Liver (tissue), 9 donors: ENCODE results near the gene FAM98B. TPM values are rescaled to one million over a fixed set of nuclear protein-coding genes. Genes with fewer than 3 reads are reported as not detected.

Experiments
- DNase-seq: peaks from one replicate; pipeline ENCODE4 v3.0.0-alpha.2; 2017; ENCODE audit warnings: low spot score
- H3K27ac ChIP-seq, 2 donors: one replicate each; pipeline ENCODE4 v1.7.0; 2013; ENCODE audit warnings: inconsistent platforms in 2 of 2, low read length in 2 of 2, control low read depth in 1 of 2, low read depth in 1 of 2, mild to moderate bottlenecking in 1 of 2
- H3K27me3 ChIP-seq, 4 donors: one replicate each; pipeline versions ENCODE4 v1.6.1 to v1.7.0; 2013; ENCODE audit warnings: low read length in 3 of 4, inconsistent platforms in 1 of 4, mild to moderate bottlenecking in 1 of 4, moderate library complexity in 1 of 4; ENCODE audit not compliant: control insufficient read depth in 4 of 4, insufficient read depth in 4 of 4
- H3K36me3 ChIP-seq, 4 donors: one replicate each; pipeline versions ENCODE4 v1.6.1 to v1.7.0; 2013; ENCODE audit warnings: low read length in 3 of 4, mild to moderate bottlenecking in 3 of 4, low read depth in 1 of 4, moderate library complexity in 1 of 4; ENCODE audit not compliant: control insufficient read depth in 4 of 4, insufficient read depth in 3 of 4
- H3K4me1 ChIP-seq, 4 donors: one replicate each; pipeline versions ENCODE4 v1.6.1 to v1.7.0; 2013; ENCODE audit warnings: low read length in 3 of 4, mild to moderate bottlenecking in 3 of 4, moderate library complexity in 1 of 4; ENCODE audit not compliant: control insufficient read depth in 4 of 4, insufficient read depth in 4 of 4
- H3K4me3 ChIP-seq, 3 donors: one replicate each; pipeline versions ENCODE4 v1.6.1 to v1.7.0; 2013; ENCODE audit warnings: low read length in 3 of 3, control low read depth in 1 of 3, low read depth in 1 of 3, mild to moderate bottlenecking in 1 of 3
- H3K9ac ChIP-seq, 2 donors: one replicate each; pipeline ENCODE4 v1.7.0; 2013; ENCODE audit warnings: low read length in 2 of 2, mild to moderate bottlenecking in 2 of 2, moderate library complexity in 2 of 2, control low read depth in 1 of 2, low read depth in 1 of 2
- H3K9me3 ChIP-seq, 4 donors: one replicate each; pipeline versions ENCODE4 v1.6.1 to v1.7.0; 2013; ENCODE audit warnings: low read length in 3 of 4; ENCODE audit not compliant: control insufficient read depth in 4 of 4
- EGR1 ChIP-seq, 2 donors: IDR thresholded peaks; 2 replicates each; pipeline ENCODE4 v1.6.1; 2016 to 2018; ENCODE audit warnings: antibody characterized with exemption in 2 of 2, low read depth in 2 of 2
- FOXA1 ChIP-seq: IDR thresholded peaks from 2 replicates; pipeline ENCODE4 v1.6.1; 2016; ENCODE audit warnings: antibody characterized with exemption
- FOXA2 ChIP-seq: IDR thresholded peaks from 2 replicates; pipeline ENCODE4 v1.6.1; 2016; ENCODE audit warnings: antibody characterized with exemption
- GABPA ChIP-seq, 2 donors: IDR thresholded peaks in 1 of 2; conservative IDR thresholded peaks in 1 of 2; 2 replicates each; pipeline ENCODE4 v1.6.1; 2016; ENCODE audit warnings: antibody characterized with exemption in 2 of 2, mild to moderate bottlenecking in 1 of 2, moderate library complexity in 1 of 2
- HNF4A ChIP-seq, 2 donors: conservative IDR thresholded peaks; 2 replicates each; pipeline ENCODE4 v1.6.1; 2016; ENCODE audit warnings: antibody characterized with exemption in 2 of 2, mild to moderate bottlenecking in 2 of 2
- HNF4G ChIP-seq: IDR thresholded peaks from 2 replicates; pipeline ENCODE4 v1.6.1; 2016; ENCODE audit warnings: antibody characterized with exemption
- JUND ChIP-seq, 2 donors: IDR thresholded peaks; 2 replicates each; pipeline ENCODE4 v1.6.1; 2016; ENCODE audit warnings: antibody characterized with exemption in 2 of 2
- MAX ChIP-seq: IDR thresholded peaks from 2 replicates; pipeline ENCODE4 v1.6.1; 2016; ENCODE audit warnings: antibody characterized with exemption
- NR2F2 ChIP-seq: IDR thresholded peaks from 2 replicates; pipeline ENCODE4 v1.6.1; 2016; ENCODE audit warnings: antibody characterized with exemption
- RAD21 ChIP-seq, 2 donors: IDR thresholded peaks; 2 replicates each; pipeline ENCODE4 v1.6.1; 2016; ENCODE audit warnings: antibody characterized with exemption in 2 of 2, mild to moderate bottlenecking in 2 of 2
- REST ChIP-seq: IDR thresholded peaks from 2 replicates; pipeline ENCODE4 v1.6.1; 2016; ENCODE audit warnings: antibody characterized with exemption, mild to moderate bottlenecking
- RXRA ChIP-seq, 2 donors: IDR thresholded peaks; 2 replicates each; pipeline ENCODE4 v1.6.1; 2017 to 2018; ENCODE audit warnings: antibody characterized with exemption in 2 of 2, mild to moderate bottlenecking in 1 of 2
- SP1 ChIP-seq: IDR thresholded peaks from 2 replicates; pipeline ENCODE4 v1.6.1; 2018; ENCODE audit warnings: antibody characterized with exemption, mild to moderate bottlenecking
- TAF1 ChIP-seq: conservative IDR thresholded peaks from 2 replicates; pipeline ENCODE4 v1.6.1; 2016; ENCODE audit warnings: antibody characterized with exemption, mild to moderate bottlenecking
- YY1 ChIP-seq: IDR thresholded peaks from 2 replicates; pipeline ENCODE4 v1.6.1; 2016; ENCODE audit warnings: antibody characterized with exemption, mild to moderate bottlenecking
- ZBTB33 ChIP-seq: IDR thresholded peaks from 2 replicates; pipeline ENCODE4 v1.6.1; 2016; ENCODE audit warnings: antibody characterized with exemption
- WGBS: extraction: QIAGEN DNeasy Blood & Tissue Kit; methylation state at CpG from one replicate; pipeline ENCODE4 v1.1.7; 2013; 5-methylcytosine and 5-hydroxymethylcytosine counted together
- polyA plus RNA-seq, 2 donors: library from polyadenylated mRNA; stranded (reverse) in 1 of 2; unstranded in 1 of 2; fragments of 200-250 nt in 1 of 2; fragments of >200 nt in 1 of 2; fragmentation: Nextera tagmentation in 1 of 2; extraction: Ambion mirVana in 1 of 2; gene quantifications; one replicate each; pipeline versions ENCODE4 v1.2.1 to v1.2.3, GENCODE V29; 2013 to 2015
- total RNA-seq, 2 donors: library from RNA; depleted of rRNA; stranded (reverse); fragments of >200 nt; gene quantifications; one replicate each; pipeline ENCODE4 v1.2.3, GENCODE V29; 2014
- TF ChIP-seq, protein P1 (sequence below): fragments of 150-350 bp; IDR thresholded peaks from 2 replicates; pipeline ENCODE4 v1.5.1; 2017; ENCODE audit warnings: improper control_type of control experiment, low read depth, low read length; ENCODE audit not compliant: missing input control
- TF ChIP-seq, protein P2 (sequence below): IDR thresholded peaks from 2 replicates; pipeline ENCODE4 v1.6.1; 2016; ENCODE audit warnings: antibody characterized with exemption
- donor health status: healthy.
- donor health status: healthy.
- donor health status: healthy.
- donor health status: healthy.
- donor health status: healthy.

Gene FAM98B
- total and polyA plus RNA-seq, 4 donors, result 1.5 to 12.2 (median 4.3) TPM

DNA sequence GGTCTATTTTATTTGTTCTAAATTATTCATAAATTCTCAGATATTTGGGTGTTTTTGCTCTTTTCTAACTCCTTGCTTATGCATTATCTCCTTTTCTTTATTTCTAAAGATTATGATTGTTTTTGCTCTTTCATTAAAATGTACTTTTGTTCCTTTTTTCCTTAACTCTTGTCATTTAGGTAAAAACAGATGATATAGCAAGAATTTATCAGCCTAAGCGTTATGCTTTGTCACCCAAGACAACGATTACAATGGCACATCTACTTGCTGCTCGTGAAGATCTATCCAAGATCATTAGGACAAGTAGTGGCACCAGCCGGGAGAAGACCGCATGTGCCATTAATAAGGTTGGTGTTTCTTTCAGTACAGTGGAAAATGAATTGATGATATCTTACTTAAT, 27.2 kb downstream of the FAM98B start:
- no peaks in the 10 kb centered on the region for H3K9me3 ChIP-seq
- H3K4me1 ChIP-seq, result no peaks in the 10 kb centered on the region
- H3K9ac ChIP-seq, result no peak overlapping the region
- TF ChIP-seq RXRA (IDR thresholded peaks at IDR 0.05), result no peak
- H3K27me3 ChIP-seq, result no peaks in the 10 kb centered on the region
- WGBS, result 95% methylated on average over 5 of the region's 5 CpGs
- DNase-seq, result no peak
- no peak overlapping the region for H3K27ac ChIP-seq
- peaks cover 0 to 22% (median 7%) of the 10 kb centered on the region in 4 donors for H3K36me3 ChIP-seq
- H3K4me3 ChIP-seq, result no peak overlapping the region

- Histone ChIP-seq H3K9ac (no peak overlapping the region), H3K27ac (no peak overlapping the region), H3K36me3 (peaks cover 0 to 26% (median 7%) of the 10 kb centered on the region in 4 donors), H3K27me3 (no peaks in the 10 kb centered on the region), H3K4me3 (no peak overlapping the region), H3K4me1 (no peaks in the 10 kb centered on the region), H3K9me3 (no peaks in the 10 kb centered on the region)
- WGBS, result 92% methylated on average over 3 of the region's 3 CpGs
- TF ChIP-seq, protein P1, sequence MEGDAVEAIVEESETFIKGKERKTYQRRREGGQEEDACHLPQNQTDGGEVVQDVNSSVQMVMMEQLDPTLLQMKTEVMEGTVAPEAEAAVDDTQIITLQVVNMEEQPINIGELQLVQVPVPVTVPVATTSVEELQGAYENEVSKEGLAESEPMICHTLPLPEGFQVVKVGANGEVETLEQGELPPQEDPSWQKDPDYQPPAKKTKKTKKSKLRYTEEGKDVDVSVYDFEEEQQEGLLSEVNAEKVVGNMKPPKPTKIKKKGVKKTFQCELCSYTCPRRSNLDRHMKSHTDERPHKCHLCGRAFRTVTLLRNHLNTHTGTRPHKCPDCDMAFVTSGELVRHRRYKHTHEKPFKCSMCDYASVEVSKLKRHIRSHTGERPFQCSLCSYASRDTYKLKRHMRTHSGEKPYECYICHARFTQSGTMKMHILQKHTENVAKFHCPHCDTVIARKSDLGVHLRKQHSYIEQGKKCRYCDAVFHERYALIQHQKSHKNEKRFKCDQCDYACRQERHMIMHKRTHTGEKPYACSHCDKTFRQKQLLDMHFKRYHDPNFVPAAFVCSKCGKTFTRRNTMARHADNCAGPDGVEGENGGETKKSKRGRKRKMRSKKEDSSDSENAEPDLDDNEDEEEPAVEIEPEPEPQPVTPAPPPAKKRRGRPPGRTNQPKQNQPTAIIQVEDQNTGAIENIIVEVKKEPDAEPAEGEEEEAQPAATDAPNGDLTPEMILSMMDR, result no peak
- TF ChIP-seq NR2F2 (no peak), EGR1 (IDR thresholded peaks at IDR 0.05; ENCODE audit: low read depth in 2 of 2) (no peak), SP1 (no peak), RXRA (IDR thresholded peaks at IDR 0.05) (no peak), JUND (IDR thresholded peaks at IDR 0.05) (no peak), MAX (no peak), YY1 (no peak), GABPA (IDR thresholded peaks at IDR 0.05 in 1 of 2, conservative IDR thresholded peaks at IDR 0.05 in 1 of 2) (no peak), FOXA2 (no peak), RAD21 (IDR thresholded peaks at IDR 0.05) (no peak), REST (no peak), HNF4G (no peak)
- TF ChIP-seq, protein P2, sequence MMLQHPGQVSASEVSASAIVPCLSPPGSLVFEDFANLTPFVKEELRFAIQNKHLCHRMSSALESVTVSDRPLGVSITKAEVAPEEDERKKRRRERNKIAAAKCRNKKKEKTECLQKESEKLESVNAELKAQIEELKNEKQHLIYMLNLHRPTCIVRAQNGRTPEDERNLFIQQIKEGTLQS, result no peak
- DNase-seq, result no peak
Observed at GRCh38 chr15:38481761-38482160, 27.8 kb downstream of the FAM98B start.

GRCh38 chr15:38482572-38482971, 28.6 kb downstream of the FAM98B start:
- H3K4me1 ChIP-seq, result no peaks in the 10 kb centered on the region
- H3K36me3 ChIP-seq, result peaks cover 1 to 20% (median 6%) of the 10 kb centered on the region in 4 donors

More at GRCh38 chr15:38482572-38482971, 28.6 kb downstream of the FAM98B start:
- Histone ChIP-seq H3K4me3 (no peak overlapping the region), H3K27me3 (no peaks in the 10 kb centered on the region), H3K27ac (no peak overlapping the region), H3K9me3 (no peaks in the 10 kb centered on the region), H3K9ac (no peak overlapping the region)
- TF ChIP-seq HNF4G, result no peak
- TF ChIP-seq RXRA (IDR thresholded peaks at IDR 0.05), result no peak
- no peak for TF ChIP-seq MAX
- TF ChIP-seq, protein P2, result no peak
- TF ChIP-seq JUND (IDR thresholded peaks at IDR 0.05), result no peak
- no peak for TF ChIP-seq TAF1
- TF ChIP-seq FOXA1, result no peak
- TF ChIP-seq FOXA2, result no peak
- no peak for TF ChIP-seq YY1
- no peak for TF ChIP-seq HNF4A (conservative IDR thresholded peaks at IDR 0.05)
- TF ChIP-seq ZBTB33, result no peak
- no peak for DNase-seq
